ENCODE measurements around the gene TRPM5.

TRPM5 gene

GRCh38 chr11:2396471-2396870, 47.8 kb downstream of the TRPM5 start:
- H3K36me3 ChIP-seq = peaks cover 24% of the 10 kb centered on the region

GRCh38 chr11:2395856-2396255, 48.5 kb downstream of the TRPM5 start:
- no peaks in the 10 kb centered on the region for H3K27me3 ChIP-seq (ENCODE audit: insufficient read depth, low read depth, severe bottlenecking)
- TF ChIP-seq CTCF (IDR thresholded peaks at IDR 0.05; ENCODE audit: low read depth, low read length) = no peak
- H3K9me3 ChIP-seq (ENCODE audit: severe bottlenecking) = no peaks in the 10 kb centered on the region
- H3K36me3 ChIP-seq = peaks cover 22% of the 10 kb centered on the region
- no peak overlapping the region for H3K27ac ChIP-seq
- DNase-seq = no peak
- H3K4me3 ChIP-seq (ENCODE audit: low read depth, low read length) = no peak overlapping the region

More at GRCh38 chr11:2396471-2396870, 47.8 kb downstream of the TRPM5 start:
- no peak overlapping the region for H3K4me3 ChIP-seq (ENCODE audit: low read depth, low read length)
- H3K27ac ChIP-seq = no peak overlapping the region
- TF ChIP-seq CTCF (IDR thresholded peaks at IDR 0.05; ENCODE audit: low read depth, low read length) = no peak
- no peaks in the 10 kb centered on the region for H3K27me3 ChIP-seq (ENCODE audit: insufficient read depth, low read depth, severe bottlenecking)
- no peak for DNase-seq
- H3K9me3 ChIP-seq (ENCODE audit: severe bottlenecking) = no peaks in the 10 kb centered on the region

- no peak for TF ChIP-seq CTCF (IDR thresholded peaks at IDR 0.05; ENCODE audit: low read depth, low read length)
These were observed 49.0 kb downstream of the TRPM5 start for GRCh38 chr11:2395211-2395730.

GRCh38 chr11:2394818-2395105, 49.6 kb downstream of the TRPM5 start:
- no peak overlapping the region for H3K4me3 ChIP-seq (ENCODE audit: low read depth, low read length)
- no peak overlapping the region for H3K27ac ChIP-seq

More at GRCh38 chr11:2395211-2395730, 49.0 kb downstream of the TRPM5 start:
- Histone ChIP-seq H3K4me3 (ENCODE audit: low read depth, low read length) (no peak overlapping the region), H3K9me3 (ENCODE audit: severe bottlenecking) (no peaks in the 10 kb centered on the region), H3K27me3 (ENCODE audit: insufficient read depth, low read depth, severe bottlenecking) (no peaks in the 10 kb centered on the region), H3K36me3 (peaks cover 22% of the 10 kb centered on the region), H3K27ac (no peak overlapping the region)
- no peak for DNase-seq

More at GRCh38 chr11:2394818-2395105, 49.6 kb downstream of the TRPM5 start:
- peaks cover 25% of the 10 kb centered on the region for H3K36me3 ChIP-seq
- H3K27me3 ChIP-seq (ENCODE audit: insufficient read depth, low read depth, severe bottlenecking) = no peaks in the 10 kb centered on the region
- DNase-seq = no peak
- no peak for TF ChIP-seq CTCF (IDR thresholded peaks at IDR 0.05; ENCODE audit: low read depth, low read length)
- H3K9me3 ChIP-seq (ENCODE audit: severe bottlenecking) = no peaks in the 10 kb centered on the region
